ENCODE results near the gene KIAA0319L.

DNA sequence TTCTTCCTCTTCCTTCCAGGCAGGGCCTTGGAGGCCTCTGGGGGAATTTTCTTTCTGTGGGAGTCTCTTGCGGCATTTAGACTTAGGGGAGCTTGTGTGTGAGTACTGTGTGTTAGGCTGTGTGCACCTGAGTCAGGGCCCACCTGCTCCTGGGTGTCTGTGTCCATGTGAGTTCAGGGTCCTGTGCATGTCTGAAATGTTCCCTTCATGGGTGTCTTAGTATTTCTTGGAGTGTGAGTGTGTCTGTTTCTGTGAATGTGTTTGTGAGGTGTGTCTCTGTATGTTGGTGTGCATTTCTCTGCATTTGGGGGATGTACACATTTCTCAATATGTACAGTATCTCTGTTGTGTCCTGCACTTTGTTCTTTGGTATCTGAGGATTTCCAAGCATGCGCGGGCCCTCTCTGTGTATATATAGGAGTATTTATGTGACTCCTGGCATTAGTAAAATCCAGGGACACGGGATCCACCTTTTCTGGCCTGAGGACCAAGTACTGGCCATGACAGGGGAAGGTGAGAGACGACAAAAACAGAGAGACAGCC, 18.3 kb upstream of the KIAA0319L start:
- TF ChIP-seq, protein P1, sequence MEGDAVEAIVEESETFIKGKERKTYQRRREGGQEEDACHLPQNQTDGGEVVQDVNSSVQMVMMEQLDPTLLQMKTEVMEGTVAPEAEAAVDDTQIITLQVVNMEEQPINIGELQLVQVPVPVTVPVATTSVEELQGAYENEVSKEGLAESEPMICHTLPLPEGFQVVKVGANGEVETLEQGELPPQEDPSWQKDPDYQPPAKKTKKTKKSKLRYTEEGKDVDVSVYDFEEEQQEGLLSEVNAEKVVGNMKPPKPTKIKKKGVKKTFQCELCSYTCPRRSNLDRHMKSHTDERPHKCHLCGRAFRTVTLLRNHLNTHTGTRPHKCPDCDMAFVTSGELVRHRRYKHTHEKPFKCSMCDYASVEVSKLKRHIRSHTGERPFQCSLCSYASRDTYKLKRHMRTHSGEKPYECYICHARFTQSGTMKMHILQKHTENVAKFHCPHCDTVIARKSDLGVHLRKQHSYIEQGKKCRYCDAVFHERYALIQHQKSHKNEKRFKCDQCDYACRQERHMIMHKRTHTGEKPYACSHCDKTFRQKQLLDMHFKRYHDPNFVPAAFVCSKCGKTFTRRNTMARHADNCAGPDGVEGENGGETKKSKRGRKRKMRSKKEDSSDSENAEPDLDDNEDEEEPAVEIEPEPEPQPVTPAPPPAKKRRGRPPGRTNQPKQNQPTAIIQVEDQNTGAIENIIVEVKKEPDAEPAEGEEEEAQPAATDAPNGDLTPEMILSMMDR (IDR thresholded peaks at IDR 0.05; ENCODE audit: low read depth, low read length, poor library complexity, severe bottlenecking) = no peak
- TF ChIP-seq EZH2phosphoT487 (IDR thresholded peaks at IDR 0.05; ENCODE audit: borderline replicate concordance, low read length) = no peak

Data from DOHH2 (cell line).